ENCODE data around the gene EXOC5. TPM values are rescaled to one million over a fixed set of nuclear protein-coding genes. Genes with fewer than 3 reads are reported as not detected.
"Not testable (repeated sequence)": the region's sequence is repeated elsewhere in the genome, so short reads cannot be mapped to it uniquely, and the experiment has no call there.

EXOC5 gene
- total and polyA plus RNA-seq, 9 donors: 10.3 to 65.7 (median 44.0) TPM

- TF ChIP-seq POLR2A (IDR thresholded peaks at IDR 0.05) (no peak), CTCF (IDR thresholded peaks at IDR 0.05) (no peak), EP300 (IDR thresholded peaks at IDR 0.05) (no peak)
- intact Hi-C loops (cut with DNase I): no loop called here
- no peaks in the 10 kb centered on the region for H3K36me3 ChIP-seq
Measured at GRCh38 chr14:57243320-57243719, 25.4 kb downstream of the EXOC5 start.

GRCh38 chr14:57240115-57240514 is 28.6 kb downstream of the EXOC5 start:
- H3K27me3 ChIP-seq; intact Hi-C loops (cut with DNase I); H3K4me3 ChIP-seq; H3K4me1 ChIP-seq (ENCODE audit: insufficient read depth); DNase-seq; H3K36me3 ChIP-seq; H3K27ac ChIP-seq; H3K9me3 ChIP-seq: not testable (repeated sequence)
- 91 to 98% (median 95%) methylated on average over 7 of the region's 7 CpGs for WGBS, 3 donors

More at GRCh38 chr14:57243320-57243719, 25.4 kb downstream of the EXOC5 start:
- H3K4me1 ChIP-seq (ENCODE audit: insufficient read depth): no peaks in the 10 kb centered on the region
- no peak for DNase-seq
- H3K4me3 ChIP-seq: no peak overlapping the region
- no peaks in the 10 kb centered on the region for H3K9me3 ChIP-seq
- H3K27ac ChIP-seq: no peak overlapping the region
- H3K27me3 ChIP-seq: no peaks in the 10 kb centered on the region

GRCh38 chr14:57232006-57232405 is 36.7 kb downstream of the EXOC5 start:
- Histone ChIP-seq H3K27me3 (no peaks in the 10 kb centered on the region), H3K27ac (no peak overlapping the region), H3K4me3 (no peak overlapping the region), H3K4me1 (ENCODE audit: insufficient read depth) (no peaks in the 10 kb centered on the region), H3K36me3 (no peaks in the 10 kb centered on the region), H3K9me3 (no peaks in the 10 kb centered on the region)
- TF ChIP-seq EP300 (IDR thresholded peaks at IDR 0.05): no peak
- intact Hi-C loops (cut with DNase I): no loop called here
- 98 to 100% (median 100%) methylated on average over 1 of the region's 1 CpG for WGBS, 3 donors
- DNase-seq: no peak

DNA sequence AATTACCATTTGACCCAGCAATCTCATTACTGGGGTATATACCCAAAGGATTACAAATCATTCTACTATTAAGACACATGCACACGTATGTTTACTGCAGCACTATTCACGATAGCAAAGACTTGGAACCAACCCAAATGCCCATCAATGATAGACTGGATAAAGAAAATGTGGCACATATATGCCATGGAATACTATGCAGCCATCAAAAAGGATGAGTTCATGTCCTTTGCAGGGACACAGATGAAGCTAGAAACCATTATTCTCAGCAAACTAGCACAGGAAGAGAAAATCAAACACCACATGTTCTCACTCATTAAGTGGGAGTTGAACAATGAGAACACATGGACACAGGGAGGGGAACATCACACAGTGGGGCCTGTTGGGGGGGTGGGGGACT is 40.4 kb downstream of the EXOC5 start:
- H3K27me3 ChIP-seq; H3K4me3 ChIP-seq; DNase-seq; intact Hi-C loops (cut with DNase I); H3K36me3 ChIP-seq; H3K27ac ChIP-seq; H3K4me1 ChIP-seq (ENCODE audit: insufficient read depth); H3K9me3 ChIP-seq: not testable (repeated sequence)
- 93 to 95% (median 95%) methylated on average over 2 of the region's 2 CpGs for WGBS, 3 donors

- Histone ChIP-seq H3K4me3 (no peak overlapping the region), H3K9me3 (no peaks in the 10 kb centered on the region), H3K27ac (no peak overlapping the region), H3K4me1 (ENCODE audit: insufficient read depth) (no peaks in the 10 kb centered on the region), H3K36me3 (no peaks in the 10 kb centered on the region), H3K27me3 (no peaks in the 10 kb centered on the region)
- WGBS, 3 donors: 91 to 92% (median 92%) methylated on average over 2 of the region's 2 CpGs
- intact Hi-C loops (cut with DNase I): no loop called here
- no peak for DNase-seq
- TF ChIP-seq EP300 (IDR thresholded peaks at IDR 0.05) (no peak), POLR2A (IDR thresholded peaks at IDR 0.05) (no peak), CTCF (IDR thresholded peaks at IDR 0.05) (no peak)
Measured at GRCh38 chr14:57227083-57227482, 41.6 kb downstream of the EXOC5 start.

DNA sequence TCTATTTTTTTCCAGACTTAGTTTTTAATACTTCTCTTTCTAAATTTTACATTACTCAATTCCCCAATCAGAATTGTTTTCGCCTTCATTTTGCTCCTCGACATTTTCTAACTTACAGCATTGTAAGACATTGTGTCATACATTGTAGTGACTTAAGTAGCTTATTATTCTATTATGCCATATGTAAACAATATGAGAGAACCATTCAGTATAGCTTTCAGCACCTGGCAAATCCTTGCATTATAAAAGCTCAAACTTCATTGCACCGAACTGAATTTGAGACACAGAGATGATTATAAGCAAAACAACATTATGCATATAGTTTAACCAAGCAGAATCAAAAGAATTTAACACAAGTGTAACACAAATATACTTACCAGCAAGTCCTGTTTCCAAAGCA is 46.8 kb downstream of the EXOC5 start:
- TF ChIP-seq CTCF (IDR thresholded peaks at IDR 0.05) (no peak), POLR2A (IDR thresholded peaks at IDR 0.05) (no peak), EP300 (IDR thresholded peaks at IDR 0.05) (no peak)
- Histone ChIP-seq H3K36me3 (no peaks in the 10 kb centered on the region), H3K27ac (no peak overlapping the region), H3K4me1 (ENCODE audit: insufficient read depth) (no peaks in the 10 kb centered on the region), H3K4me3 (no peak overlapping the region), H3K27me3 (no peaks in the 10 kb centered on the region), H3K9me3 (no peaks in the 10 kb centered on the region)
- DNase-seq: no peak
- WGBS, 3 donors: 96 to 97% (median 96%) methylated on average over 3 of the region's 3 CpGs
- intact Hi-C loops (cut with DNase I): no loop called here

Measured in ovary (tissue), 9 donors.